Activated naive CD8-positive, alpha-beta T cell (primary cell): ENCODE data around the gene SCTR.

Source experiments
- H3K27ac Mint-ChIP-seq: one replicate; pipeline ENCODE4 v1.8.0; 2021; ENCODE audit warnings: mixed read lengths
- H3K27me3 Mint-ChIP-seq: one replicate; pipeline ENCODE4 v1.8.0; 2021; ENCODE audit warnings: mixed read lengths
- H3K36me3 Mint-ChIP-seq: one replicate; pipeline ENCODE4 v1.8.0; 2021; ENCODE audit warnings: mixed read lengths
- H3K4me1 Mint-ChIP-seq: one replicate; pipeline ENCODE4 v1.8.0; 2021; ENCODE audit warnings: low read depth, mixed read lengths
- H3K4me3 Mint-ChIP-seq: one replicate; pipeline ENCODE4 v1.8.0; 2021; ENCODE audit warnings: mild to moderate bottlenecking, mixed read lengths
- H3K9me3 Mint-ChIP-seq: one replicate; pipeline ENCODE4 v1.8.0; 2021; ENCODE audit warnings: low read depth, mixed read lengths

SCTR gene

GRCh38 chr2:119476301-119477112, 47.8 kb downstream of the SCTR start:
- no peaks in the 10 kb centered on the region for H3K4me1 Mint-ChIP-seq
- H3K4me3 Mint-ChIP-seq, result no peak overlapping the region
- peaks cover 3% of the 10 kb centered on the region for H3K27me3 Mint-ChIP-seq
- H3K36me3 Mint-ChIP-seq, result no peaks in the 10 kb centered on the region
- H3K27ac Mint-ChIP-seq, result no peak overlapping the region
- no peaks in the 10 kb centered on the region for H3K9me3 Mint-ChIP-seq

DNA sequence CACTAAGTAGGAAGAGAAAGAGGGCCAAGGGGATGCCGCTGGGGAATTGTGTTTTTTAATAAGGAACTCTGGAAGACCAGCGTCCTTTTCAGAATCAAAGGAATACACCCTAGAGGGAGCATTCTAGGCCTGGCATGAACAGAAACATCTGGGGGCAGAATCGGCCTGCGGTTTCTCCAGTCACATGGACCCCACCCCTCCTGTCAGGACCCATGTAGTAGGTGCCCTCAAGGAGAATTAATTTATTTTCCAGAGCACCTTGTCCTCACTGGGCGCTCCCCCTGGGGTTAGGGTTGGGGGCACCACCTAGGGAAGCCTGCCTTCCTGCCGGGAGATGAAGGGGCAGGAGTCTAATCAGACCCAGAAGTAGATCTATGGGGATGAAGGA, 48.4 kb downstream of the SCTR start:
- Mint-ChIP-seq H3K36me3 (no peaks in the 10 kb centered on the region), H3K4me3 (no peak overlapping the region), H3K27me3 (peaks cover 3% of the 10 kb centered on the region), H3K27ac (no peak overlapping the region), H3K9me3 (no peaks in the 10 kb centered on the region), H3K4me1 (no peaks in the 10 kb centered on the region)

GRCh38 chr2:119475225-119475856, 48.9 kb downstream of the SCTR start:
- no peak overlapping the region for H3K27ac Mint-ChIP-seq
- no peaks in the 10 kb centered on the region for H3K36me3 Mint-ChIP-seq
- H3K9me3 Mint-ChIP-seq, result no peaks in the 10 kb centered on the region
- H3K4me1 Mint-ChIP-seq, result no peaks in the 10 kb centered on the region
- H3K27me3 Mint-ChIP-seq, result peaks cover 3% of the 10 kb centered on the region
- no peak overlapping the region for H3K4me3 Mint-ChIP-seq

DNA sequence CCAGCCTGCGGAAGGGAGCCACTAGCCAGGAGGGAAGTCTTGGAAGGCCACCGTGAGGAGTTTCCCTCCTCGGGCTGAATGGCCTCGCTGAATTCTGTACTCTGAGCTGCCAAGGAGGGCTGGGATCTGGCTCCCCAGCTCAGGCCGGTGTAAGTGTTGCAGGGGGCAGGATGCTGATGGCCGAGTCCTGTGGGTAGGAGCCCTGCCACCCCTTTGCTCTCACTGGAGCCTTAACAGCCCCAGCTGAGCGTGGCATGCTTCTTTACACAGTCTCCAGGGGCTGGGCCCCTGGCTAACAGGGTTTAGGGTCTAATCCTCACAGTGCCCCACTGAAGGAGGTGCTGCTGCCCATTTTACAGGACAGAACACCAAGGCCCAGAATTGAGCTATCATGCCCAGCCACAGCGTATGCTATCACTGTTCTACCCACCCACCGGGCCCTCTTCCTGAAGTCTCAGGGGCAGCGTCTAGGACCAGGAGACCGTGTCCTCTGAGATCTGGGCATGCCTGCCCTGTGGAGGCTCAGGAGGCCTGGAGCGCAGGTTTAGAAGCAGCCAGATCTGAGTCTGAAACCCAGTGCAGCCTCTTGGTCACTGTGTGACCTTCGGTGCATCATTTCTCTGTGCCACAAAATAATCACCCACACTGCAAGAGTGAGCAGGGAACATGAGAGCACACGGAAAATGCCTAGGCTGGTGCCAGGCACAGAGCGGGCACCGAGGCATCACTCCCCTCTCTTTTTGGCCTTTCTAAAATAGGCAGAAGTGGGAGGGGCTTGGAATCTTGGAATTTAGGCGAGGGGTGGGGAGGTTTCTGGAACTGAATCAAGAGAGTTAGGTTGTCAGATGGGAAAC, 49.7 kb downstream of the SCTR start:
- no peak overlapping the region for H3K27ac Mint-ChIP-seq
- H3K4me3 Mint-ChIP-seq, result no peak overlapping the region
- no peaks in the 10 kb centered on the region for H3K4me1 Mint-ChIP-seq
- H3K9me3 Mint-ChIP-seq, result no peaks in the 10 kb centered on the region
- H3K36me3 Mint-ChIP-seq, result no peaks in the 10 kb centered on the region
- H3K27me3 Mint-ChIP-seq, result peaks cover 3% of the 10 kb centered on the region

DNA sequence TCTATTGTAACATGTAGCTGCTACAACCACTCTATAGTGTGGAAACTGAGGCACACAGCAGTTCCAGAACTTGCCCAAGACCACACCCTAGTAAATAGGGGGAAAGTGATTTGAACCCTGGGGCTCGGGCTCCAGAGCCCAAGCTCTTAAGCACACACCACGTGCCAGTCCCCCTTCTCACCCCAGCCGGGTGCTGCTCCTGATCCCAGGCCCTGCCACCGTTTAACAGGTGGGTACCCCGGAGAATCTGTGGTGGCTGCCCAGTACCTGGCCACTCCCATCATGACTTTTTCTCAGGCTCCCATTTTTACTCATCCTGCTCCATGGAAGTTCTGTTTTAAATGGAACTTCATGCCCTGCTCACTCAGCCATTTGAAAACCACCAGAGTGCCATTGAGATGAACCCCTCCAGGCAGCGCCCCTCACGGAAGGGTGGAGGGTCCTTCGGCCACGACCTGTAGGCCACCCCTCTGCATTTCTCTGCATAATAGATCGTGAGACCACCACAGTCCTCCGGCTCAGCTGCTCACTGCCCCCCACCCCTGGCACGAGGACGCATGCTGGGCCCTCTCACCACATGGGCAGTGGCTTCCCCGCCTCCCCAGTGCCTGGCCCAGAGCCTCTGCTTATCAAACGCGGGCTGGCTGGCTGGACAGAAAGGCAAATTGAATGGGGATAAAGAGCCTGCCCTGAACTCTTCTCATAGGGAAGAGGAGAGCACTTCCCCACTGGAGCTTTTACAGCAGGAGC, 50.5 kb downstream of the SCTR start:
- no peaks in the 10 kb centered on the region for H3K36me3 Mint-ChIP-seq
- peaks cover 3% of the 10 kb centered on the region for H3K27me3 Mint-ChIP-seq
- no peak overlapping the region for H3K4me3 Mint-ChIP-seq
- H3K27ac Mint-ChIP-seq, result no peak overlapping the region
- H3K4me1 Mint-ChIP-seq, result no peaks in the 10 kb centered on the region
- no peaks in the 10 kb centered on the region for H3K9me3 Mint-ChIP-seq

GRCh38 chr2:119472749-119473148, 51.5 kb downstream of the SCTR start:
- no peaks in the 10 kb centered on the region for H3K36me3 Mint-ChIP-seq
- H3K27ac Mint-ChIP-seq, result no peak overlapping the region
- H3K4me3 Mint-ChIP-seq, result no peak overlapping the region
- H3K9me3 Mint-ChIP-seq, result no peaks in the 10 kb centered on the region
- peaks cover 3% of the 10 kb centered on the region for H3K27me3 Mint-ChIP-seq
- H3K4me1 Mint-ChIP-seq, result no peaks in the 10 kb centered on the region

DNA sequence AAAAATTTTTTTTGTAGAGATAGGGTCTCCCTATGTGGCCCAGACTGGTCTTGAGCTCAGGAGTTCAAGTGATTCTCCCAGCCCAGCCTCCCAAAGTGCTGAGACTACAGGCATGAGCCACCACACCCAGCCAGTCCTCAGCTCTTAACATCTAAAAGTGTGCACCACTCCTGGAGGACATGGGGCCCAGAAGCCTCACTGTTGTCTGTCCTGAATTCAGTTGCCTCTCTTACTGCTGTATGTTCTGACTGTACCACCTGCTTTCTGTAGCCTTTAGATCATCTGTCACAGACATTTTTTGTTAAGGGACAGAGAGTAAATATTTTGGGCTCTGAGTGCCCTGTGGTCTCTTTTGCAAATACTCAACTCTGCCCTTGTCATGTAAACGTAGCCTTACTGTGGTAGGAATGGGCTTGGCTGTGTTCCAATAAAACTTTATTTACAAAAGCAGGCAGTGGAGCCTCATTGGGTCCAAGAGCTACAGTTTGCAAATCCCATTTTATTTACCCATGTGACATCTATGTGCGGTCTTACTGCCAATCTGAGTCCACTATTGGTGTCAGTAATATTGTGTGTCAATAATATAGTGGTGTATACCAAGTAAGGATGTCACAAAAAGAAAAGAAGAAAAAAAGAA, 54.5 kb downstream of the SCTR start:
- Mint-ChIP-seq H3K27me3 (no peaks in the 10 kb centered on the region), H3K36me3 (no peaks in the 10 kb centered on the region), H3K4me3 (no peak overlapping the region), H3K4me1 (no peaks in the 10 kb centered on the region), H3K9me3 (no peaks in the 10 kb centered on the region), H3K27ac (no peak overlapping the region)

- Mint-ChIP-seq H3K4me1 (no peaks in the 10 kb centered on the region), H3K27me3 (no peaks in the 10 kb centered on the region), H3K27ac (no peak overlapping the region), H3K9me3 (no peaks in the 10 kb centered on the region), H3K36me3 (no peaks in the 10 kb centered on the region), H3K4me3 (no peak overlapping the region)
Measured at GRCh38 chr2:119469131-119469530, 55.2 kb downstream of the SCTR start.

DNA sequence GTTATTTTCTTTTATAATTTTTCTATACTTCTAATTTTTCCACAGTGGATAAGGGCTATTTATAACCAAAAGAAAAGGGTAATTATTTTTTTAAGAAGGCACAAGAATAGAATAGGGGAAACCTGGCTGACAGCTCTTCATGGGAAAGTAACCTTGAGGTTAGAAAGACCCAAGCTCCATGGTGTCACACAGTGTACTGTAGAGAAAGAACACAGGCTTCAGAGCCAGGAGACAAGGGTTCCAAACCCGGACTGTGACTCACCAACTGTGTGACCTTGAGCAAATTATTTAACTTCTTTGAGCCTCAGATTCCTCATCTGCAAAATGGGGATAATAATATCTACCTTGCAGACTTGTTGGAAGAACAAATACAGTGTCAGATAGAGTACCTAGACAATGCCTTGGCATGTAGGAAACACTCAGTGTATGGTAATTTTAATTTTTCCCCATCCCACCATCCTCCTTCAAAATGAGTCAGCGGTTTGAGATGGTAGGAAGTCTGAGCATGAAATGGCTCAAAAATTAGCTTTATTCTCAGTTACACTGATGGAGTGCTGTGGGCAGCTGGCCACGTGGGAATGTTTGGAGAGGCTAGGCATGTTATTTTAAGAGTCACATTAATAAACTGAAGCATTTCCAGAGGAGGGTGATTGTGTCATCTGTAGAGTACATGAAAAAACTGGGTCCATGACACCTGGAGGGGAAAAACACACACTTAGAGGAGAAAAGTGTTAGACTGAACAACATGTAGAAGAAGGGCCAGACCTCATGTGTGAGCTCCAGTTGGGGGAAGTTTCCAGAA, 55.9 kb downstream of the SCTR start:
- no peak overlapping the region for H3K27ac Mint-ChIP-seq
- no peaks in the 10 kb centered on the region for H3K4me1 Mint-ChIP-seq
- H3K36me3 Mint-ChIP-seq, result no peaks in the 10 kb centered on the region
- H3K9me3 Mint-ChIP-seq, result no peaks in the 10 kb centered on the region
- H3K4me3 Mint-ChIP-seq, result no peak overlapping the region
- H3K27me3 Mint-ChIP-seq, result no peaks in the 10 kb centered on the region

DNA sequence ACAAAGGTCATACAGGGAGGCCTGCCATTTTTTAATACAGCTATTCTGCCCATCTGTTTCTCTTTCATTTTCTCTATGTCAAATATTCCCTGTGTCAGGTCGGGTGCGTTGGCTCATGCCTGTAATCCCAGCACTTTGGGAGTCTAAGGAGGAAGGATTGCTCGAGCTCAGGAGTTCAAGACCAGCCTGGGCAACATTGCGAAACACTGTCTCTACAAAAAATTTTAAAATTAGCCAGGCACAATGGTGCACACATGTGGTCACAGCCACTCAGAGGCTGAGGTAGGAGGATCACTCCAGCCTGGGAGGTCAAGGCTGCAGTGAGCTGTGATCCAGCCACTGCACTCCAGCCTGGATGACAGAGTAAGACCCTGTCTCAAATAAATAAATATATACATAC, 57.9 kb downstream of the SCTR start:
- Mint-ChIP-seq H3K9me3 (no peaks in the 10 kb centered on the region), H3K27ac (no peak overlapping the region), H3K4me3 (no peak overlapping the region), H3K36me3 (no peaks in the 10 kb centered on the region), H3K27me3 (no peaks in the 10 kb centered on the region), H3K4me1 (no peaks in the 10 kb centered on the region)

GRCh38 chr2:119465687-119466086, 58.6 kb downstream of the SCTR start:
- Mint-ChIP-seq H3K9me3 (no peaks in the 10 kb centered on the region), H3K27me3 (no peaks in the 10 kb centered on the region), H3K27ac (no peak overlapping the region), H3K36me3 (no peaks in the 10 kb centered on the region), H3K4me3 (no peak overlapping the region), H3K4me1 (no peaks in the 10 kb centered on the region)

- Mint-ChIP-seq H3K4me3 (no peak overlapping the region), H3K27ac (no peak overlapping the region), H3K27me3 (no peaks in the 10 kb centered on the region), H3K36me3 (no peaks in the 10 kb centered on the region), H3K4me1 (no peaks in the 10 kb centered on the region), H3K9me3 (no peaks in the 10 kb centered on the region)
Measured at GRCh38 chr2:119464981-119465380, 59.3 kb downstream of the SCTR start.

GRCh38 chr2:119463990-119464389, 60.3 kb downstream of the SCTR start:
- Mint-ChIP-seq H3K27me3 (no peaks in the 10 kb centered on the region), H3K4me3 (no peak overlapping the region), H3K36me3 (no peaks in the 10 kb centered on the region), H3K27ac (no peak overlapping the region), H3K9me3 (no peaks in the 10 kb centered on the region), H3K4me1 (no peaks in the 10 kb centered on the region)

GRCh38 chr2:119463136-119463535, 61.1 kb downstream of the SCTR start:
- Mint-ChIP-seq H3K27me3 (no peaks in the 10 kb centered on the region), H3K36me3 (no peaks in the 10 kb centered on the region), H3K9me3 (no peaks in the 10 kb centered on the region), H3K4me1 (no peaks in the 10 kb centered on the region), H3K4me3 (no peak overlapping the region), H3K27ac (no peak overlapping the region)
